K562 (cell line): Measurements from ENCODE around the gene ZNF428. TPM values are rescaled to one million over a fixed set of nuclear protein-coding genes. Genes with fewer than 3 reads are reported as not detected.

ENCODE experiments used
- CXXC5 ChIP-seq: fragments of 250-450 bp; sonication (Bioruptor Pico); IDR thresholded peaks from 2 replicates; pipeline ENCODE4 v1.8.0; 2022; ENCODE audit warnings: inconsistent platforms, mild to moderate bottlenecking, moderate library complexity
- FOXP1 ChIP-seq: sonication (generic); formaldehyde crosslinking; IDR thresholded peaks from 2 replicates; pipeline ENCODE4 v1.8.0; 2022; ENCODE audit warnings: mild to moderate bottlenecking, missing genetic modification reagents
- GABPB1 ChIP-seq: sonication (generic); formaldehyde crosslinking; IDR thresholded peaks from 2 replicates; pipeline ENCODE4 v1.8.0; 2022; ENCODE audit warnings: mild to moderate bottlenecking, missing genetic modification reagents
- HDAC1 ChIP-seq, 2 experiments: fragments of 450-650 bp; IDR thresholded peaks; 2 replicates each; pipeline ENCODE4 v1.6.1; 2016 to 2017; ENCODE audit warnings: inconsistent platforms in 1 of 2, mild to moderate bottlenecking in 1 of 2, moderate library complexity in 1 of 2
- MCM3 ChIP-seq: fragments of 450-650 bp; IDR thresholded peaks from 2 replicates; pipeline ENCODE4 v1.6.1; 2016
- MNT ChIP-seq, 2 experiments: fragments of 450-650 bp; conservative IDR thresholded peaks; 2 replicates each; pipeline ENCODE4 v1.6.1; 2017; ENCODE audit warnings: mild to moderate bottlenecking in 2 of 2, moderate library complexity in 2 of 2
- NBN ChIP-seq: fragments of 450-650 bp; IDR thresholded peaks from 2 replicates; pipeline ENCODE4 v1.6.1; 2016; ENCODE audit warnings: low read depth, mild to moderate bottlenecking
- PHF20 ChIP-seq: fragments of 450-650 bp; IDR thresholded peaks from 2 replicates; pipeline ENCODE4 v1.6.1; 2018; ENCODE audit not compliant: partially characterized antibody
- RBM22 ChIP-seq: fragments of 200-400 bp; formaldehyde crosslinking; IDR thresholded peaks from 2 replicates; pipeline ENCODE4 v1.6.1; 2018; ENCODE audit warnings: low read length, low read depth; ENCODE audit not compliant: poor library complexity, severe bottlenecking
- SMARCC2 ChIP-seq: fragments of 450-650 bp; IDR thresholded peaks from 2 replicates; pipeline ENCODE4 v1.6.1; 2017; ENCODE audit warnings: antibody characterized with exemption, moderate library complexity, mild to moderate bottlenecking, low read depth
- ZBTB11 ChIP-seq, 3 experiments: fragments of 200-800 bp in 1 of 3; fragments of 250-450 bp in 1 of 3; fragments of 450-650 bp in 1 of 3; sonication (Bioruptor Pico) in 1 of 3; sonication (Bioruptor generic) in 1 of 3; formaldehyde crosslinking in 1 of 3; IDR thresholded peaks; 2 replicates each; pipeline versions ENCODE4 v1.6.1 to v1.8.0; 2016 to 2022; ENCODE audit warnings: mild to moderate bottlenecking in 2 of 3, missing genetic modification characterization in 2 of 3, missing compliant biosample characterization in 1 of 3, moderate library complexity in 1 of 3
- ZBTB40 ChIP-seq, 2 experiments: fragments of 450-650 bp in 1 of 2; sonication (generic) in 1 of 2; formaldehyde crosslinking in 1 of 2; IDR thresholded peaks; 2 replicates each; pipeline versions ENCODE4 v1.7.1 to v1.9.0; 2016 to 2022; ENCODE audit warnings: inconsistent platforms in 1 of 2, mild to moderate bottlenecking in 1 of 2, missing genetic modification reagents in 1 of 2
- polyA plus RNA-seq, 8 experiments: library from polyadenylated mRNA; depleted of rRNA in 4 of 8; stranded (reverse) in 5 of 8; unstranded in 3 of 8; fragments of >200 nt; fragmentation: Nextera tagmentation in 2 of 8; fragmentation: Illumina TruSeq in 1 of 8; extraction: Ambion mirVana in 2 of 8; extraction: Trizol in 1 of 8; gene quantifications; 2 replicates each; pipeline versions ENCODE4 v1.2.1 to v1.2.3, GENCODE V29; 2011 to 2014; ENCODE audit warnings: inconsistent platforms in 1 of 8, missing spikeins in 1 of 8
- total RNA-seq, 7 experiments: library from RNA; depleted of rRNA in 6 of 7; stranded (reverse); fragments of >200 nt in 6 of 7; fragmentation: Illumina TruSeq in 2 of 7; extraction: Trizol in 2 of 7; gene quantifications; 2 replicates each; pipeline versions ENCODE4 v1.2.1 to v1.2.3, GENCODE V29; 2011 to 2021; ENCODE audit warnings: low replicate concordance in 1 of 7

The ZNF428 gene
- total and polyA plus RNA-seq, 9 of the 15 experiments (the other 6 are each of a cell fraction or from before 2014, with no cell fraction given) = 0.15 to 85.7 (median 15.9) TPM

GRCh38 chr19:43667876-43668405, 48.5 kb upstream of the ZNF428 start (continued):
- TF ChIP-seq ZBTB11 (CRISPR knock-in tag; IDR thresholded peaks at IDR 0.05) = 0 out of 6 replicates have a peak, but pooled peaks of 1 of the 3 experiments have one; percentile 20
- peak; percentile 51 for TF ChIP-seq PHF20
- TF ChIP-seq SMARCC2 = no peak
- no peak for TF ChIP-seq MCM3
- peak; percentile 65 for TF ChIP-seq GABPB1 (CRISPR knock-in tag)
- TF ChIP-seq FOXP1 (CRISPR knock-in tag) = 0 out of 2 replicates have a peak, but pooled peaks have one; percentile 41
- TF ChIP-seq MNT (conservative IDR thresholded peaks at IDR 0.05) = peak in 1 of 2 experiments; percentile 32; a peak in 1 of 4 replicates
- TF ChIP-seq NBN = 0 out of 2 replicates have a peak, but pooled peaks have one; percentile 56
- no peak for TF ChIP-seq RBM22
- TF ChIP-seq CXXC5 (CRISPR knock-in tag) = peak; percentile 71
- peak; percentile 56; the same call in 1 of the 2 replicates for TF ChIP-seq ZBTB40 (IDR thresholded peaks at IDR 0.05)
- no peak for TF ChIP-seq ZBTB40 (CRISPR knock-in tag; IDR thresholded peaks at IDR 0.05)
- TF ChIP-seq HDAC1 (IDR thresholded peaks at IDR 0.05) = peak in 1 of 2 experiments; percentile 43; a peak in 1 of 4 replicates
